ENCODE data around the gene ZFYVE27.

- no peak for TF ChIP-seq CTCF (IDR thresholded peaks at IDR 0.05)
- TF ChIP-seq POLR2A (IDR thresholded peaks at IDR 0.05): no peak
Measured at GRCh38 chr10:97796651-97797050, 59.7 kb downstream of the ZFYVE27 start.

Measured in esophagus squamous epithelium (tissue), 4 donors.